LNCAP (cell line): ENCODE data around the gene HOXB1.

ENCODE experiments used
- TF ChIP-seq, protein P1 (sequence below): fragments of 450-650 bp; IDR thresholded peaks from 2 replicates; pipeline ENCODE4 v1.5.1; 2017; ENCODE audit warnings: mild to moderate bottlenecking

Gene HOXB1

GRCh38 chr17:48576479-48577309 lies 45.9 kb upstream of the HOXB1 start:
- TF ChIP-seq, protein P1, sequence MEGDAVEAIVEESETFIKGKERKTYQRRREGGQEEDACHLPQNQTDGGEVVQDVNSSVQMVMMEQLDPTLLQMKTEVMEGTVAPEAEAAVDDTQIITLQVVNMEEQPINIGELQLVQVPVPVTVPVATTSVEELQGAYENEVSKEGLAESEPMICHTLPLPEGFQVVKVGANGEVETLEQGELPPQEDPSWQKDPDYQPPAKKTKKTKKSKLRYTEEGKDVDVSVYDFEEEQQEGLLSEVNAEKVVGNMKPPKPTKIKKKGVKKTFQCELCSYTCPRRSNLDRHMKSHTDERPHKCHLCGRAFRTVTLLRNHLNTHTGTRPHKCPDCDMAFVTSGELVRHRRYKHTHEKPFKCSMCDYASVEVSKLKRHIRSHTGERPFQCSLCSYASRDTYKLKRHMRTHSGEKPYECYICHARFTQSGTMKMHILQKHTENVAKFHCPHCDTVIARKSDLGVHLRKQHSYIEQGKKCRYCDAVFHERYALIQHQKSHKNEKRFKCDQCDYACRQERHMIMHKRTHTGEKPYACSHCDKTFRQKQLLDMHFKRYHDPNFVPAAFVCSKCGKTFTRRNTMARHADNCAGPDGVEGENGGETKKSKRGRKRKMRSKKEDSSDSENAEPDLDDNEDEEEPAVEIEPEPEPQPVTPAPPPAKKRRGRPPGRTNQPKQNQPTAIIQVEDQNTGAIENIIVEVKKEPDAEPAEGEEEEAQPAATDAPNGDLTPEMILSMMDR = no peak

DNA sequence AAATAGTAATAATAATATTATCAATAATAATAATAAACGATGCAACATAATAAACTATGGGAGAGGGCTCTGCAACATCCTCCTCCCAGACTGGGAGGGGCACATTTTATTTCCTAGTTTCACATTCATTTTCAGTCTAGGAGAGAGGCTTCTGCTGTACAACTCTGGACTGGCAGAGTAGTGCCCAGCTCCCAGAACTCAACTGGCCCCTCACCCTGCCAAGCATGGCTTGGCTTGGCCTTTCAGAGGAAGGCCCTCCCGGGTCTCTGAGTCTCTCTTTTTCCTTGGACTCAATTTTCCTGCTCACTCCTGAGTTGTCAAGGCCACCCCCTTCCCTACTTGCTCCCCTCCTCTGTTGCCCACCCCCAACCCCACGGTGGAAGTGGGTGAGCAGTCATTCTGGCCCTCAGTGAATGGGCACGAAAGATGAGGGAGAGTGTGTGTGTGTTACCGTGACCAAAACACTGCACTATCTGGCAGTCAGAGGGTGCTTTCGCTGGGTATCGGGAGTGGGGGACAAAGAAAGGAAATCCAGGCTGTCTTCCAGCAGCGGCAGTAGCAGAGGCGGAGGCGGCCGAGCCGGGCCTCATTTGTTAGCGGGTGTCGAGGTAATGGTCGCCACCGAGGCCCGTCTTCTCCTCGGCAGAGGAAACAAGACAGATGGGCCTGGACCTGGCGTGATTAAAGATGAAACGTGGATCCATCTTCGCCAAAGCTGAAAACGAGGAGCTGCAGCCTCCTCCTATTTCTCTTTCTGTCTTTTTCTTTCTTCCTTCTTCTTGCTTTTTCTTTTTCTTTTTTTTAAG lies 45.1 kb upstream of the HOXB1 start:
- TF ChIP-seq, protein P1 = no peak

GRCh38 chr17:48575066-48575582 lies 44.3 kb upstream of the HOXB1 start:
- TF ChIP-seq, protein P1 = no peak

GRCh38 chr17:48574505-48575065 lies 43.8 kb upstream of the HOXB1 start:
- TF ChIP-seq, protein P1 = no peak

GRCh38 chr17:48571826-48572417 lies 41.1 kb upstream of the HOXB1 start:
- TF ChIP-seq, protein P1 = no peak

DNA sequence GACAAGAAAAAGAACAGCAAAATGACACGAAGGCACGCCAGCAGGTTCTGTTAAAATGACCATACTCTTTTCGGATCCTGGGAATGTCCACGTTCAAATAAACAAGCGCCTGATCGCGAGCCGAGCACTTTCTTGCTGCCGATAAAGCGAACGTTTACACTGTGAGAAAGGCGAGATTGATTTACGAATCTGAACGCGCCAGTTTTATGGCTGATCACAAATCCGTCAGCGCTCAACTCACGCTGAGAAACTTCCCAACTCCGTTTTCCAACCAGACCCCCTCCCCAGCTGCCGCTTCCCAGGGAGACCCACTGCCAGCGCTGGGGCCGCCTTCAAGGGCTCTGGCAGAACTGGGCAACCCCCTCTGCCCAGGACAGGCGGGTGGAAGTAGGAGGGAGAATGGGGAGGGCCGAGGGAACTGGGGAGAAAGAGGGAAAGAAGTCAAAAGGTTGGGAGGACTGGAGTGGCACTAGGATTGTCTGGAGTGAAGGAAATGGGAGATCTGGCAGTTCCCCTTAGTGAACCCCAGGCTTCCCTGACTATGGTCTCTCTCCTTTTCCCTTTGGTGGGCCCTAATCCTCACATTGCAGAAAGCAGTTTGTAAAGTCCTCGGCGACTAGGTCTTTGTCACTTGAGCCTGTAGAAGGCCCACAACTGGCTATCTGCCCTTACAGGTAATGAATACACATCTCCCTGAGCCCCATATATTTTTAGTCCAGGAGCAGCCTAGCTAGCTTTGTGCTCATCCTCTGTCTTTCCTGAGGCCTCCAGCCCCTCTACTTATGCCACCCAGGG lies 40.4 kb upstream of the HOXB1 start:
- TF ChIP-seq, protein P1 = no peak
